Upper lobe of left lung (tissue), 6 donors: ENCODE results near the gene GCK. TPM values are rescaled to one million over a fixed set of nuclear protein-coding genes. Genes with fewer than 3 reads are reported as not detected.

Experiments used
- ATAC-seq, 2 donors: fragments of 200-7000 bp; cut with Tn5 transposase; one replicate each; pipeline ENCODE4 v1.9.1; 2022; ENCODE audit warnings: mild to moderate bottlenecking in 2 of 2, moderate library complexity in 2 of 2; ENCODE audit not compliant: low FRiP score in 2 of 2
- DNase-seq, 2 donors: peaks; one replicate each; pipeline ENCODE4 v3.0.0-alpha.2; 2019 to 2020
- H3K27ac ChIP-seq, 4 donors: fragments of 200-600 bp; sonication (generic); one replicate each; pipeline ENCODE4 v1.5.1; 2016 to 2019
- H3K27me3 ChIP-seq, 4 donors: fragments of 200-600 bp; sonication (generic); one replicate each; pipeline ENCODE4 v1.5.1; 2017 to 2019
- H3K36me3 ChIP-seq, 4 donors: fragments of 200-600 bp; sonication (generic); one replicate each; pipeline ENCODE4 v1.5.1; 2016 to 2019
- H3K4me1 ChIP-seq, 4 donors: fragments of 200-600 bp; sonication (generic); one replicate each; pipeline ENCODE4 v1.5.1; 2018 to 2019
- H3K4me3 ChIP-seq, 4 donors: fragments of 200-600 bp; sonication (generic); one replicate each; pipeline ENCODE4 v1.5.1; 2017 to 2019; ENCODE audit warnings: mild to moderate bottlenecking in 2 of 4, moderate library complexity in 1 of 4
- H3K9me3 ChIP-seq, 4 donors: fragments of 200-600 bp; sonication (generic); one replicate each; pipeline ENCODE4 v1.5.1; 2018 to 2019
- EP300 ChIP-seq, 4 donors: sonication (generic); formaldehyde crosslinking; IDR thresholded peaks; one replicate each; pipeline ENCODE4 v1.5.1; 2017; ENCODE audit warnings: antibody characterized with exemption in 4 of 4, control low read depth in 2 of 4
- POLR2A ChIP-seq, 4 donors: fragments of 450-650 bp; IDR thresholded peaks; one replicate each; pipeline ENCODE4 v1.5.1; 2016 to 2017; ENCODE audit warnings: antibody characterized with exemption in 4 of 4, mild to moderate bottlenecking in 2 of 4
- POLR2AphosphoS5 ChIP-seq, 2 donors: sonication (generic); formaldehyde crosslinking; IDR thresholded peaks; one replicate each; pipeline ENCODE4 v1.5.1; 2017; ENCODE audit warnings: antibody characterized with exemption in 2 of 2
- WGBS, 2 donors: methylation state at CpG; one replicate each; pipeline ENCODE4 v1.1.5; 2017 to 2018; 5-methylcytosine and 5-hydroxymethylcytosine counted together
- total RNA-seq, 6 donors: library from RNA; depleted of rRNA in 4 of 6; stranded (reverse); fragments of >200 nt in 4 of 6; gene quantifications; one replicate each; pipeline versions ENCODE4 v1.1.0 to v1.2.1, GENCODE V29; 2016 to 2021
- TF ChIP-seq, protein P1 (sequence below), 6 experiments: fragments of 450-650 bp in 4 of 6; fragments of 200-600 bp in 2 of 6; sonication (generic) in 2 of 6; IDR thresholded peaks; one replicate each; pipeline ENCODE4 v1.5.1; 2016 to 2019; ENCODE audit warnings: antibody characterized with exemption in 6 of 6
- donor health status: DM: no; HTN: no; CAD: no; lungs with moderate emphysema.
- donor health status: DM: no; HTN: yes; CAD: no; lungs with severe emphysema.

GCK gene
- total RNA-seq, 6 donors from 2014 or later: 0.17 to 0.49 (median 0.30) TPM; not detected in 2

GRCh38 chr7:44185729-44186128 is 3.5 kb downstream of the GCK start:
- 87 to 97% methylated on average over 4 to 5 of the region's 5 CpGs for WGBS, 2 donors
- no peaks in the 10 kb centered on the region for H3K9me3 ChIP-seq
- ATAC-seq (no peak), DNase-seq (peak in 1 of 2 donors; percentile 61)
- H3K36me3 ChIP-seq: no peaks in the 10 kb centered on the region
- H3K4me1 ChIP-seq: no peaks in the 10 kb centered on the region
- no peak overlapping the region for H3K27ac ChIP-seq
- H3K4me3 ChIP-seq: no peak overlapping the region
- TF ChIP-seq, protein P1, sequence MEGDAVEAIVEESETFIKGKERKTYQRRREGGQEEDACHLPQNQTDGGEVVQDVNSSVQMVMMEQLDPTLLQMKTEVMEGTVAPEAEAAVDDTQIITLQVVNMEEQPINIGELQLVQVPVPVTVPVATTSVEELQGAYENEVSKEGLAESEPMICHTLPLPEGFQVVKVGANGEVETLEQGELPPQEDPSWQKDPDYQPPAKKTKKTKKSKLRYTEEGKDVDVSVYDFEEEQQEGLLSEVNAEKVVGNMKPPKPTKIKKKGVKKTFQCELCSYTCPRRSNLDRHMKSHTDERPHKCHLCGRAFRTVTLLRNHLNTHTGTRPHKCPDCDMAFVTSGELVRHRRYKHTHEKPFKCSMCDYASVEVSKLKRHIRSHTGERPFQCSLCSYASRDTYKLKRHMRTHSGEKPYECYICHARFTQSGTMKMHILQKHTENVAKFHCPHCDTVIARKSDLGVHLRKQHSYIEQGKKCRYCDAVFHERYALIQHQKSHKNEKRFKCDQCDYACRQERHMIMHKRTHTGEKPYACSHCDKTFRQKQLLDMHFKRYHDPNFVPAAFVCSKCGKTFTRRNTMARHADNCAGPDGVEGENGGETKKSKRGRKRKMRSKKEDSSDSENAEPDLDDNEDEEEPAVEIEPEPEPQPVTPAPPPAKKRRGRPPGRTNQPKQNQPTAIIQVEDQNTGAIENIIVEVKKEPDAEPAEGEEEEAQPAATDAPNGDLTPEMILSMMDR (IDR thresholded peaks at IDR 0.05): no peak
- TF ChIP-seq EP300 (IDR thresholded peaks at IDR 0.05) (no peak), POLR2A (IDR thresholded peaks at IDR 0.05) (no peak)
- no peaks in the 10 kb centered on the region for H3K27me3 ChIP-seq

- H3K4me3 ChIP-seq: no peak overlapping the region
- H3K4me1 ChIP-seq: no peaks in the 10 kb centered on the region
- no peak overlapping the region for H3K27ac ChIP-seq
- no peaks in the 10 kb centered on the region for H3K9me3 ChIP-seq
- ATAC-seq (no peak), DNase-seq (no peak)
- no peaks in the 10 kb centered on the region for H3K36me3 ChIP-seq
- H3K27me3 ChIP-seq: no peaks in the 10 kb centered on the region
- TF ChIP-seq POLR2A (IDR thresholded peaks at IDR 0.05) (no peak), EP300 (IDR thresholded peaks at IDR 0.05) (no peak), POLR2AphosphoS5 (IDR thresholded peaks at IDR 0.05) (no peak)
- TF ChIP-seq, protein P1 (IDR thresholded peaks at IDR 0.05): no peak
- WGBS, 2 donors: 83 to 87% methylated on average over 2 of the region's 2 CpGs
Measured at GRCh38 chr7:44184873-44185446, 4.3 kb downstream of the GCK start.

DNA sequence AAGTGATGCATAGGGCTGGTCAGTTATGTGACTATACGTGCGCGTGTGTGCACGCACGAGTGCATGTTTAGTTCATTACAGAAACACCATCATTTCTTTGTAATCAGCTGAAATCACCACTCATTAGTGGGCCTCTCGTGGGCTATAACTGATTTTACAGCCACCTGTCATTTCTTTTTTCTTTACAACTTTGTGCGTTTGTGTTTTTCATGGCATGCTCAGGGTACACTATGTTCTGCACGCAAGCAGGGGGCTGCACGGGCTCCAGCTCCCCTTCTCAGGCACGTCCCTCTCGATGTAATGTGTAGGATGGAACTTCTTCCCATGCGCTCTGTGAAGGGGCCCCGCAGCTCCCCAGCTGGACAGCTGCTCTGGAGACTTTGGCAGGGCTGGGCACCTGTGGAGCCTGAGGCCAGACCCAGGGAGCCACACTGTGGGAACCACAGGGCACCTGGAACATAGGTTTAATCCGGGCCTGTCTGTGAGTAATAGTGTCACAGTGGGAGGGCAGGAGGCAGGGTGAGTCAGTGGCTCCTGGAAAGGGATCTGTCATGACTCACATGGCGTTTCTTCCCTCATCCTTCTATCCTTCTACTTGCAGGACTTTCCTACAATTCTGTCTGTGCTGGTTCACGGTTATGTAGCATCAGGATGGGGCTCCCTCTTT is 4.9 kb downstream of the GCK start:
- WGBS, 2 donors: 72 to 75% methylated on average over 14 to 16 of the region's 16 CpGs
- H3K9me3 ChIP-seq: no peaks in the 10 kb centered on the region
- no peak overlapping the region for H3K27ac ChIP-seq
- ATAC-seq: peak in 1 of 2 donors; percentile 44
- TF ChIP-seq, protein P1 (IDR thresholded peaks at IDR 0.05): no peak
- no peak for TF ChIP-seq POLR2A (IDR thresholded peaks at IDR 0.05)
- TF ChIP-seq POLR2AphosphoS5 (IDR thresholded peaks at IDR 0.05): no peak
- no peak for TF ChIP-seq EP300 (IDR thresholded peaks at IDR 0.05)
- no peaks in the 10 kb centered on the region for H3K27me3 ChIP-seq
- DNase-seq: peak in 1 of 2 donors; percentile 33
- H3K4me3 ChIP-seq: no peak overlapping the region
- H3K4me1 ChIP-seq: no peaks in the 10 kb centered on the region
- no peaks in the 10 kb centered on the region for H3K36me3 ChIP-seq

GRCh38 chr7:44183386-44183785 is 5.9 kb downstream of the GCK start:
- Histone ChIP-seq H3K4me1 (no peaks in the 10 kb centered on the region), H3K36me3 (no peaks in the 10 kb centered on the region), H3K27me3 (no peaks in the 10 kb centered on the region), H3K4me3 (no peak overlapping the region), H3K27ac (no peak overlapping the region), H3K9me3 (no peaks in the 10 kb centered on the region)
- no peak for ATAC-seq
- TF ChIP-seq, protein P1 (IDR thresholded peaks at IDR 0.05): no peak
- TF ChIP-seq EP300 (IDR thresholded peaks at IDR 0.05) (no peak), POLR2AphosphoS5 (IDR thresholded peaks at IDR 0.05) (no peak), POLR2A (IDR thresholded peaks at IDR 0.05) (no peak)
- 45 to 65% methylated on average over 2 of the region's 2 CpGs for WGBS, 2 donors
- no peak for DNase-seq

GRCh38 chr7:44182827-44183226 is 6.4 kb downstream of the GCK start:
- H3K4me1 ChIP-seq: no peaks in the 10 kb centered on the region
- ATAC-seq: no peak
- no peaks in the 10 kb centered on the region for H3K36me3 ChIP-seq
- H3K9me3 ChIP-seq: no peaks in the 10 kb centered on the region
- TF ChIP-seq, protein P1 (IDR thresholded peaks at IDR 0.05): no peak
- TF ChIP-seq EP300 (IDR thresholded peaks at IDR 0.05) (no peak), POLR2AphosphoS5 (IDR thresholded peaks at IDR 0.05) (no peak), POLR2A (IDR thresholded peaks at IDR 0.05) (no peak)
- H3K4me3 ChIP-seq: no peak overlapping the region
- H3K27me3 ChIP-seq: no peaks in the 10 kb centered on the region
- no peak for DNase-seq
- WGBS, 2 donors: 81 to 82% methylated on average over 5 of the region's 5 CpGs
- no peak overlapping the region for H3K27ac ChIP-seq
